WTC11 (cell line): Measurements from ENCODE around the gene CYP24A1. TPM values are rescaled to one million over a fixed set of nuclear protein-coding genes. Genes with fewer than 3 reads are reported as not detected.
A peak's percentile ranks its signal among the peaks of the same experiment; 100 is the strongest.

Experiments
- ATAC-seq: fragments of 200-7000 bp; cut with Tn5 transposase; 2 replicates; pipeline ENCODE4 v1.10.0; 2021; ENCODE audit warnings: mild to moderate bottlenecking, moderate library complexity
- CTCF ChIA-PET: fragments of 300-600 bp; sonication (Branson Sonifier 250); formaldehyde crosslinking; loops from one replicate; lab custom pipeline; 2021; ENCODE audit warnings: antibody characterized with exemption; lab: Charles Lee
- POLR2A ChIA-PET: fragments of 350-600 bp; sonication (Branson Sonifier 250); formaldehyde crosslinking; loops from one replicate; lab custom pipeline; 2021; ENCODE audit warnings: antibody characterized with exemption; lab: Charles Lee
- DNase-seq: peaks from one replicate; pipeline ENCODE4 v3.0.0; 2021; ENCODE audit warnings: low spot score
- H3K27ac Mint-ChIP-seq: 2 replicates; pipeline ENCODE4 v1.8.0; 2021; ENCODE audit warnings: mixed read lengths
- H3K27me3 Mint-ChIP-seq: 2 replicates; pipeline ENCODE4 v1.8.0; 2021; ENCODE audit warnings: low read depth, mild to moderate bottlenecking, moderate library complexity, mixed read lengths
- H3K36me3 Mint-ChIP-seq: 2 replicates; pipeline ENCODE4 v1.8.0; 2021; ENCODE audit warnings: mixed read lengths
- H3K4me1 Mint-ChIP-seq: 2 replicates; pipeline ENCODE4 v1.8.0; 2022; ENCODE audit warnings: mixed read lengths
- H3K4me3 Mint-ChIP-seq: 2 replicates; pipeline ENCODE4 v1.8.0; 2021; ENCODE audit warnings: mild to moderate bottlenecking, moderate library complexity, mixed read lengths
- H3K9me3 Mint-ChIP-seq: 2 replicates; pipeline ENCODE4 v1.8.0; 2021; ENCODE audit warnings: mixed read lengths
- ATF1 ChIP-seq: sonication (generic); formaldehyde crosslinking; IDR thresholded peaks from 2 replicates; pipeline ENCODE4 v1.8.1; 2023; ENCODE audit warnings: mild to moderate bottlenecking, moderate library complexity, missing genetic modification reagents
- CBFB ChIP-seq: sonication (generic); formaldehyde crosslinking; IDR thresholded peaks from 2 replicates; pipeline ENCODE4 v1.8.1; 2022; ENCODE audit warnings: mild to moderate bottlenecking, low read depth, missing genetic modification reagents
- ETV6 ChIP-seq: sonication (generic); formaldehyde crosslinking; IDR thresholded peaks from 2 replicates; pipeline ENCODE4 v1.8.1; 2022; ENCODE audit warnings: mild to moderate bottlenecking, missing genetic modification reagents
- FOXP1 ChIP-seq: sonication (generic); formaldehyde crosslinking; IDR thresholded peaks from 2 replicates; pipeline ENCODE4 v1.8.0; 2022; ENCODE audit warnings: missing genetic modification reagents, mild to moderate bottlenecking, moderate library complexity, borderline replicate concordance
- HMGA2 ChIP-seq: fragments of 250-450 bp; sonication (Bioruptor Pico); IDR thresholded peaks from 2 replicates; pipeline ENCODE4 v1.4.0; 2021; ENCODE audit warnings: mild to moderate bottlenecking, moderate library complexity
- NFE2L1 ChIP-seq: sonication (generic); formaldehyde crosslinking; IDR thresholded peaks from 2 replicates; pipeline ENCODE4 v1.8.1; 2023; ENCODE audit warnings: missing genetic modification reagents
- PRRX2 ChIP-seq: fragments of 250-450 bp; sonication (Bioruptor Pico); IDR thresholded peaks from 2 replicates; pipeline ENCODE4 v1.8.0; 2021; ENCODE audit warnings: mild to moderate bottlenecking
- SOX15 ChIP-seq: fragments of 250-450 bp; sonication (Bioruptor Pico); IDR thresholded peaks from 2 replicates; pipeline ENCODE4 v1.9.0; 2021; ENCODE audit warnings: mild to moderate bottlenecking
- TEAD1 ChIP-seq: sonication (generic); formaldehyde crosslinking; IDR thresholded peaks from 2 replicates; pipeline ENCODE4 v1.8.0; 2022; ENCODE audit warnings: mild to moderate bottlenecking, missing genetic modification reagents
- ZBTB21 ChIP-seq: sonication (generic); formaldehyde crosslinking; IDR thresholded peaks from 2 replicates; pipeline ENCODE4 v1.8.1; 2023; ENCODE audit warnings: mild to moderate bottlenecking, missing genetic modification reagents, borderline replicate concordance
- ZNF232 ChIP-seq: sonication (generic); formaldehyde crosslinking; IDR thresholded peaks from 2 replicates; pipeline ENCODE4 v1.8.0; 2022; ENCODE audit warnings: mild to moderate bottlenecking, missing genetic modification reagents
- ZNF396 ChIP-seq: fragments of 250-450 bp; sonication (Bioruptor Pico); IDR thresholded peaks from 2 replicates; pipeline ENCODE4 v1.8.0; 2021; ENCODE audit warnings: mild to moderate bottlenecking, moderate library complexity, borderline replicate concordance
- total RNA-seq: library from RNA; stranded (reverse); gene quantifications from 3 replicates; pipeline ENCODE4 v1.2.3, GENCODE V29; 2021
- TF ChIP-seq, protein P1 (sequence below): sonication (generic); formaldehyde crosslinking; IDR thresholded peaks from 2 replicates; pipeline ENCODE4 v1.8.1; 2023; ENCODE audit warnings: mild to moderate bottlenecking, missing genetic modification reagents, moderate library complexity
- TF ChIP-seq, protein P2 (sequence below): sonication (generic); formaldehyde crosslinking; IDR thresholded peaks from 2 replicates; pipeline ENCODE4 v1.8.1; 2022; ENCODE audit warnings: mild to moderate bottlenecking, missing genetic modification reagents, moderate library complexity, borderline replicate concordance
- TF ChIP-seq, protein P3 (sequence below): sonication (generic); formaldehyde crosslinking; IDR thresholded peaks from 2 replicates; pipeline ENCODE4 v1.8.0; 2022; ENCODE audit warnings: missing genetic modification reagents
- TF ChIP-seq, protein P4 (sequence below): sonication (generic); formaldehyde crosslinking; IDR thresholded peaks from 2 replicates; pipeline ENCODE4 v1.8.1; 2022; ENCODE audit warnings: low read depth, missing genetic modification reagents, borderline replicate concordance
- TF ChIP-seq, protein P5 (sequence below): sonication (generic); formaldehyde crosslinking; IDR thresholded peaks from 2 replicates; pipeline ENCODE4 v1.8.1; 2023; ENCODE audit warnings: mild to moderate bottlenecking, moderate library complexity, missing genetic modification reagents
- TF ChIP-seq, protein P6 (sequence below): sonication (generic); formaldehyde crosslinking; conservative IDR thresholded peaks from 2 replicates; pipeline ENCODE4 v1.8.1; 2022; ENCODE audit warnings: mild to moderate bottlenecking, missing genetic modification reagents
- TF ChIP-seq, protein P7 (sequence below): fragments of 250-450 bp; sonication (Bioruptor Pico); IDR thresholded peaks from 2 replicates; pipeline ENCODE4 v1.9.0; 2021; ENCODE audit warnings: mild to moderate bottlenecking
- TF ChIP-seq, protein P8 (sequence below): sonication (generic); formaldehyde crosslinking; IDR thresholded peaks from 2 replicates; pipeline ENCODE4 v1.8.0; 2022; ENCODE audit warnings: mild to moderate bottlenecking, missing genetic modification reagents

Gene CYP24A1
- total RNA-seq, 1 experiment from 2014 or later, result not detected

DNA sequence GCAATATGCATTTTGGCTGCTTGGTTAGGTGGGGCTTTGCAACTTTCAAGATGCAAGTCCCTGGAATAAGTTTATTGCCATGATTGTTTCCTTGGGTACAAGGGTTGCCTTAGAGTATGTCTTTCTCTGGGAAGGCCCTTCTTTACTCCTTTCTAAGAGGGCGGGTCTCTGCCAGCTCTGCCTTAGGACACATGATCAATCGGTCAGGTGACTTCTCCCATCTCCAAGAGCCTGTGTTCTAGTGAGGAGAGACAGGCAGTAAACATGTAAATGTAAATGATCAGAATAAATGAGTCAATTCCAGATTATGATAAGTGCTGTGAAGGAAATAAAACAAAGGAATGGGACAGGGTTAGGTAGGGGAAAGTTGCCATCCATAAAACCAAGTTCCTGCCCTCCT lies 60.2 kb downstream of the CYP24A1 start:
- Mint-ChIP-seq H3K36me3 (no peaks in the 10 kb centered on the region), H3K9me3 (no peaks in the 10 kb centered on the region), H3K27ac (no peak overlapping the region), H3K27me3 (no peaks in the 10 kb centered on the region), H3K4me1 (peaks cover 14% of the 10 kb centered on the region), H3K4me3 (no peak overlapping the region)
- ATAC-seq (no peak), DNase-seq (no peak)
- ChIA-PET POLR2A (no interaction called here), CTCF (no interaction called here)
- TF ChIP-seq, protein P1, sequence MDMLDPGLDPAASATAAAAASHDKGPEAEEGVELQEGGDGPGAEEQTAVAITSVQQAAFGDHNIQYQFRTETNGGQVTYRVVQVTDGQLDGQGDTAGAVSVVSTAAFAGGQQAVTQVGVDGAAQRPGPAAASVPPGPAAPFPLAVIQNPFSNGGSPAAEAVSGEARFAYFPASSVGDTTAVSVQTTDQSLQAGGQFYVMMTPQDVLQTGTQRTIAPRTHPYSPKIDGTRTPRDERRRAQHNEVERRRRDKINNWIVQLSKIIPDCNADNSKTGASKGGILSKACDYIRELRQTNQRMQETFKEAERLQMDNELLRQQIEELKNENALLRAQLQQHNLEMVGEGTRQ (CRISPR knock-in tag), result peak; percentile 57
- no peak for TF ChIP-seq SOX15 (CRISPR knock-in tag)

DNA sequence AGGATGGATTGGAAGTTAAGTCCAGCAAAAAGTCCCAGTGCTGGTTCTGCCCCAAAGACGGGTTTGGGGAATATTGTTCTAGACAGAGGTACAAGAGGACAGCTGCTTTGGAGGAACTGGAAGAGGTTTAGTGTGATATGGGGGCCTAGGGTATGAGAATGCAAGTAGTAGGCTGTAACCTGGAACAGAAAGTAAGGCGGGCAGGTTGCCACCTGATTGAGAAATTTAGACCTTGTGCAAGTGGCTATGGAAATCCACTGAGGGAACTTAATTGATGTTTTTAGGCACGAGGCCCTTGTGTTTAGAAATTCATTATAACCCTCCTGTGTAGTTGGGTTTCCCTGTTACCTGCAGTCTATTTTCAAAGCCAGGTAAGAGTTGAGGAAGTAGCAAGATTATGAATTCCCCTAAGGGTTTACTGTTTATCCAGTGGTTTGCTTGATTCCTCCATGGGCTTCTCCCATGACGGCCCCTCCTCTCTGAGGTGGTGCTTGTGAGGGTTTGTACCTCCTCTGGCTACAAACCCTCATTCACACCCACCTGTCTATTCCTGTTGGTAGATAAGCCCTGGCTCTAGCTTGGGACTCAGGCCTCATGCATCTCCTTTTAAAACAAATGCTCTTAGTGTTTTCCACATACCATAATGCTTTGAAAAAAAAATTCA lies 61.4 kb downstream of the CYP24A1 start:
- Mint-ChIP-seq H3K9me3 (no peaks in the 10 kb centered on the region), H3K4me1 (peaks cover 15% of the 10 kb centered on the region), H3K4me3 (no peak overlapping the region), H3K27me3 (no peaks in the 10 kb centered on the region), H3K36me3 (no peaks in the 10 kb centered on the region), H3K27ac (no peak overlapping the region)
- TF ChIP-seq ZNF232, result no peak
- TF ChIP-seq, protein P2, sequence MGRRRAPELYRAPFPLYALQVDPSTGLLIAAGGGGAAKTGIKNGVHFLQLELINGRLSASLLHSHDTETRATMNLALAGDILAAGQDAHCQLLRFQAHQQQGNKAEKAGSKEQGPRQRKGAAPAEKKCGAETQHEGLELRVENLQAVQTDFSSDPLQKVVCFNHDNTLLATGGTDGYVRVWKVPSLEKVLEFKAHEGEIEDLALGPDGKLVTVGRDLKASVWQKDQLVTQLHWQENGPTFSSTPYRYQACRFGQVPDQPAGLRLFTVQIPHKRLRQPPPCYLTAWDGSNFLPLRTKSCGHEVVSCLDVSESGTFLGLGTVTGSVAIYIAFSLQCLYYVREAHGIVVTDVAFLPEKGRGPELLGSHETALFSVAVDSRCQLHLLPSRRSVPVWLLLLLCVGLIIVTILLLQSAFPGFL (CRISPR knock-in tag), result no peak
- TF ChIP-seq, protein P3, sequence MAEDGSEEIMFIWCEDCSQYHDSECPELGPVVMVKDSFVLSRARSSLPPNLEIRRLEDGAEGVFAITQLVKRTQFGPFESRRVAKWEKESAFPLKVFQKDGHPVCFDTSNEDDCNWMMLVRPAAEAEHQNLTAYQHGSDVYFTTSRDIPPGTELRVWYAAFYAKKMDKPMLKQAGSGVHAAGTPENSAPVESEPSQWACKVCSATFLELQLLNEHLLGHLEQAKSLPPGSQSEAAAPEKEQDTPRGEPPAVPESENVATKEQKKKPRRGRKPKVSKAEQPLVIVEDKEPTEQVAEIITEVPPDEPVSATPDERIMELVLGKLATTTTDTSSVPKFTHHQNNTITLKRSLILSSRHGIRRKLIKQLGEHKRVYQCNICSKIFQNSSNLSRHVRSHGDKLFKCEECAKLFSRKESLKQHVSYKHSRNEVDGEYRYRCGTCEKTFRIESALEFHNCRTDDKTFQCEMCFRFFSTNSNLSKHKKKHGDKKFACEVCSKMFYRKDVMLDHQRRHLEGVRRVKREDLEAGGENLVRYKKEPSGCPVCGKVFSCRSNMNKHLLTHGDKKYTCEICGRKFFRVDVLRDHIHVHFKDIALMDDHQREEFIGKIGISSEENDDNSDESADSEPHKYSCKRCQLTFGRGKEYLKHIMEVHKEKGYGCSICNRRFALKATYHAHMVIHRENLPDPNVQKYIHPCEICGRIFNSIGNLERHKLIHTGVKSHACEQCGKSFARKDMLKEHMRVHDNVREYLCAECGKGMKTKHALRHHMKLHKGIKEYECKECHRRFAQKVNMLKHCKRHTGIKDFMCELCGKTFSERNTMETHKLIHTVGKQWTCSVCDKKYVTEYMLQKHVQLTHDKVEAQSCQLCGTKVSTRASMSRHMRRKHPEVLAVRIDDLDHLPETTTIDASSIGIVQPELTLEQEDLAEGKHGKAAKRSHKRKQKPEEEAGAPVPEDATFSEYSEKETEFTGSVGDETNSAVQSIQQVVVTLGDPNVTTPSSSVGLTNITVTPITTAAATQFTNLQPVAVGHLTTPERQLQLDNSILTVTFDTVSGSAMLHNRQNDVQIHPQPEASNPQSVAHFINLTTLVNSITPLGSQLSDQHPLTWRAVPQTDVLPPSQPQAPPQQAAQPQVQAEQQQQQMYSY (CRISPR knock-in tag), result no peak
- no peak for TF ChIP-seq CBFB (CRISPR knock-in tag)
- TF ChIP-seq TEAD1 (CRISPR knock-in tag), result no peak
- no peak for TF ChIP-seq NFE2L1
- TF ChIP-seq ZNF396 (CRISPR knock-in tag), result no peak
- no peak for TF ChIP-seq ATF1 (CRISPR knock-in tag)
- TF ChIP-seq, protein P4, sequence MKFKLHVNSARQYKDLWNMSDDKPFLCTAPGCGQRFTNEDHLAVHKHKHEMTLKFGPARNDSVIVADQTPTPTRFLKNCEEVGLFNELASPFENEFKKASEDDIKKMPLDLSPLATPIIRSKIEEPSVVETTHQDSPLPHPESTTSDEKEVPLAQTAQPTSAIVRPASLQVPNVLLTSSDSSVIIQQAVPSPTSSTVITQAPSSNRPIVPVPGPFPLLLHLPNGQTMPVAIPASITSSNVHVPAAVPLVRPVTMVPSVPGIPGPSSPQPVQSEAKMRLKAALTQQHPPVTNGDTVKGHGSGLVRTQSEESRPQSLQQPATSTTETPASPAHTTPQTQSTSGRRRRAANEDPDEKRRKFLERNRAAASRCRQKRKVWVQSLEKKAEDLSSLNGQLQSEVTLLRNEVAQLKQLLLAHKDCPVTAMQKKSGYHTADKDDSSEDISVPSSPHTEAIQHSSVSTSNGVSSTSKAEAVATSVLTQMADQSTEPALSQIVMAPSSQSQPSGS (CRISPR knock-in tag), result no peak
- TF ChIP-seq, protein P5, sequence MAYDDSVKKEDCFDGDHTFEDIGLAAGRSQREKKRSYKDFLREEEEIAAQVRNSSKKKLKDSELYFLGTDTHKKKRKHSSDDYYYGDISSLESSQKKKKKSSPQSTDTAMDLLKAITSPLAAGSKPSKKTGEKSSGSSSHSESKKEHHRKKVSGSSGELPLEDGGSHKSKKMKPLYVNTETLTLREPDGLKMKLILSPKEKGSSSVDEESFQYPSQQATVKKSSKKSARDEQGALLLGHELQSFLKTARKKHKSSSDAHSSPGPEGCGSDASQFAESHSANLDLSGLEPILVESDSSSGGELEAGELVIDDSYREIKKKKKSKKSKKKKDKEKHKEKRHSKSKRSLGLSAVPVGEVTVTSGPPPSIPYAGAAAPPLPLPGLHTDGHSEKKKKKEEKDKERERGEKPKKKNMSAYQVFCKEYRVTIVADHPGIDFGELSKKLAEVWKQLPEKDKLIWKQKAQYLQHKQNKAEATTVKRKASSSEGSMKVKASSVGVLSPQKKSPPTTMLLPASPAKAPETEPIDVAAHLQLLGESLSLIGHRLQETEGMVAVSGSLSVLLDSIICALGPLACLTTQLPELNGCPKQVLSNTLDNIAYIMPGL (CRISPR knock-in tag), result no peak
- no peak for TF ChIP-seq ETV6
- no peak for TF ChIP-seq HMGA2 (CRISPR knock-in tag)
- TF ChIP-seq, protein P6, sequence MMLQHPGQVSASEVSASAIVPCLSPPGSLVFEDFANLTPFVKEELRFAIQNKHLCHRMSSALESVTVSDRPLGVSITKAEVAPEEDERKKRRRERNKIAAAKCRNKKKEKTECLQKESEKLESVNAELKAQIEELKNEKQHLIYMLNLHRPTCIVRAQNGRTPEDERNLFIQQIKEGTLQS (CRISPR knock-in tag), result no peak
- TF ChIP-seq, protein P7, sequence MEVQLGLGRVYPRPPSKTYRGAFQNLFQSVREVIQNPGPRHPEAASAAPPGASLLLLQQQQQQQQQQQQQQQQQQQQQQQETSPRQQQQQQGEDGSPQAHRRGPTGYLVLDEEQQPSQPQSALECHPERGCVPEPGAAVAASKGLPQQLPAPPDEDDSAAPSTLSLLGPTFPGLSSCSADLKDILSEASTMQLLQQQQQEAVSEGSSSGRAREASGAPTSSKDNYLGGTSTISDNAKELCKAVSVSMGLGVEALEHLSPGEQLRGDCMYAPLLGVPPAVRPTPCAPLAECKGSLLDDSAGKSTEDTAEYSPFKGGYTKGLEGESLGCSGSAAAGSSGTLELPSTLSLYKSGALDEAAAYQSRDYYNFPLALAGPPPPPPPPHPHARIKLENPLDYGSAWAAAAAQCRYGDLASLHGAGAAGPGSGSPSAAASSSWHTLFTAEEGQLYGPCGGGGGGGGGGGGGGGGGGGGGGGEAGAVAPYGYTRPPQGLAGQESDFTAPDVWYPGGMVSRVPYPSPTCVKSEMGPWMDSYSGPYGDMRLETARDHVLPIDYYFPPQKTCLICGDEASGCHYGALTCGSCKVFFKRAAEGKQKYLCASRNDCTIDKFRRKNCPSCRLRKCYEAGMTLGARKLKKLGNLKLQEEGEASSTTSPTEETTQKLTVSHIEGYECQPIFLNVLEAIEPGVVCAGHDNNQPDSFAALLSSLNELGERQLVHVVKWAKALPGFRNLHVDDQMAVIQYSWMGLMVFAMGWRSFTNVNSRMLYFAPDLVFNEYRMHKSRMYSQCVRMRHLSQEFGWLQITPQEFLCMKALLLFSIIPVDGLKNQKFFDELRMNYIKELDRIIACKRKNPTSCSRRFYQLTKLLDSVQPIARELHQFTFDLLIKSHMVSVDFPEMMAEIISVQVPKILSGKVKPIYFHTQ (CRISPR knock-in tag), result no peak
- TF ChIP-seq PRRX2 (CRISPR knock-in tag), result no peak
- no peak for TF ChIP-seq ZBTB21
- no peak for TF ChIP-seq FOXP1
- TF ChIP-seq, protein P8, sequence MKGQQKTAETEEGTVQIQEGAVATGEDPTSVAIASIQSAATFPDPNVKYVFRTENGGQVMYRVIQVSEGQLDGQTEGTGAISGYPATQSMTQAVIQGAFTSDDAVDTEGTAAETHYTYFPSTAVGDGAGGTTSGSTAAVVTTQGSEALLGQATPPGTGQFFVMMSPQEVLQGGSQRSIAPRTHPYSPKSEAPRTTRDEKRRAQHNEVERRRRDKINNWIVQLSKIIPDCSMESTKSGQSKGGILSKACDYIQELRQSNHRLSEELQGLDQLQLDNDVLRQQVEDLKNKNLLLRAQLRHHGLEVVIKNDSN (CRISPR knock-in tag), result no peak
- CTCF ChIA-PET, result no interaction called here
- ATAC-seq (no peak), DNase-seq (no peak)
- POLR2A ChIA-PET, result no interaction called here
